HT1080 (cell line): ENCODE measurements around the gene HRH3. TPM values are rescaled to one million over a fixed set of nuclear protein-coding genes. Genes with fewer than 3 reads are reported as not detected.

Source experiments
- DNase-seq: peaks from one replicate; pipeline ENCODE4 v3.0.0-alpha.2; 2015; ENCODE audit warnings: low read depth
- total RNA-seq: library from RNA; depleted of rRNA; stranded (reverse); fragments of >200 nt; shearing (Covaris generic); gene quantifications from 2 replicates; pipeline ENCODE4 v1.2.3, GENCODE V29; 2014

The HRH3 gene
- total RNA-seq, 1 experiment from 2014 or later, result not detected

DNA sequence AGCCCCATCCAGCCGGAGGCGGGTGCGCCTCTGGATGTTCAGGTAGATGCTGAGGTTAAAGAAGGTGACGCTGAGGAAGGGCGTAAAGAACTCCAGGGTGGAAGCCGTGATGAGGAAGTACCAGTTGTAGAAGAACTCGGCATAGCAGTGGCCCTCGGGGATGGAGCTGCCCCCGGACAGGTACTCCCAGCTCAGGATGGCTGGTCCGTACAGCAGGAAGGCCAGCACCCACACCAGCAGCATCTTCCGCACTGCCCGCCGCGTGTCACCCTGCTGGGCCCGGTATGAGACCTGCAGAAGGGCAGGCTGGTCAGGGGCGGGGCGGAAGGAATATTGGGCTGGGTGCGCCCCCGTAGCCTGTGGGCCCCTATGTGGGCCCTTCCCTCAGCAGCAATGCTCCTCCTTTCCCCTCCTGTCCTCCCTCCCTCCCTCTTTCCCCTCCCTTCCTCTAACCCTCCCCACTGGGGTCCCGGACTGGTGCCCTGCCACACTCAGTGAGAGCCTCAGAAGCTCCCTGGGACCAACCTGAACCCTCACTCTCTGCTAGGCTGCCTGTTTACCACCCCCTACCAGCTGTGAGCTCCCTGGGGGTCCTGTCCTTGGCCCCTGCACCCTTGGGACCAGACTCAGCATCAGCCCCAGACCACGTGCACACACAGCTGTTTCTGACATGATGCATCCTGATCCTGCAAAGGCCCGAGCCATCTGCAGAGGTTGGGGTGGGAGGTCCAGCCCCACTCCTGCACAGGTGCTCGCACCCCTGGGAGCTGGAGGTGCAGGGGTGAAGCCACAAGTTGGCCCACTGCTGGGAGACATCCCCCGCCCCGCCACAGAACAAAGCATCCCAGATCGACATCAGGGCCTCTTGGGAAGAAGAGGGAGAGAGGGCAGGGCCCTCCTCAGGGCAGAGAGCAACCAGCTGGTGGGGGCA is 3.2 kb downstream of the HRH3 start:
- no peak for DNase-seq

DNA sequence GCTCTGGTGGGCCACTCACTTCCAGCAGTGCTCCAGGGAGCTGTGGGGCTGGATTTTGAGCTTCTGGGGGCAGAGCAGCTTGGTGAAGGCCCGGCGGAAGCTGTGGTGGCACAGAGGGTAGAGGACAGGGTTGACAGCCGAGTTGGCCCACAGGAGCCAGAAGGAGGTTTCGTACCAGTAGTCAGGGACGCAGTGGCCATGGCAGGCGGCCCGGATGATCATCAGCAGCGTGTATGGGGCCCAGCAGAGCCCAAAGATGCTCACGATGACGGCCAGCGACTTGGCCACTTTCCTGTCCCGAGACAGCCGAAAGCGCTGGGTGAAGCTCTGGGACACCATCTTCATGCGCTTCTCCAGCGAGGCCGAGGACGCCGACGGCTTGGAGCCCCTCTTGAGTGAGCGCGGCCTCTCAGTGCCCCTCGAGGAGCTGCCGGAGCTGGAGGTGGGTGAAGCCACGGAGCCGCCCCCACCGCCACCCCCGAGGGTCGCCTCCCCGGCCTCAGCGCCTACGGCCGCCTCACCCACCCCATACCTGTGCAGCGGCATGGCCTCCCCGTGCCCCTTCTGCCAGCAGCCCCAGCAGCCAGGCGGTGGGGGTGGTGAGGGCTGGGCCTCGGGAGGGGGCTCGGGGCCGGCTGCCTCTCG is 4.0 kb downstream of the HRH3 start:
- no peak for DNase-seq

- no peak for DNase-seq
Observed at GRCh38 chr20:62215020-62215990, 4.8 kb downstream of the HRH3 start.

GRCh38 chr20:62214067-62214466 is 6.0 kb downstream of the HRH3 start:
- DNase-seq, result no peak

DNA sequence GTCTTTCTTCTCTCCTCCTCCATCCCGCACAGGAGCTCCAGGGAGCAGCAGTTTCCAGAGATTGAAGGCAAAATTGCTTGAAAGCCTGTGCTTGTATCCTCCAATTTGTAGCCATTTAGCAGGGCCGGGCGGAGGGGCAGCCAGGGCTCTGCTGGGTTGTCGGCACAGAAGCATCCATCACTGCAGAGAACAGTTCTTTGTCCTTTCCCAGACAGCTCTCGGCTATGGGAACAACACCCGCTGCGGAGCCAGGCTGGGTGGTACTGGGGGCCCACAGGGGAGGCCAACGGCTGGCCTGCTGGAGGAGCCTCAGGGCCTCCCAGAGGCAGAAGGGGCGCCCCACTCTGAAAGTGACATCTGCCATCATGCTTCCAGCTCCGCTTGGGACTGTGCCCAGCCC is 7.8 kb downstream of the HRH3 start:
- no peak for DNase-seq

- DNase-seq, result no peak
Observed at GRCh38 chr20:62211769-62212288, 8.2 kb downstream of the HRH3 start.

- no peak for DNase-seq
Observed at GRCh38 chr20:62211216-62211615, 8.9 kb downstream of the HRH3 start.

GRCh38 chr20:62210496-62210855 is 9.6 kb downstream of the HRH3 start:
- DNase-seq, result no peak

DNA sequence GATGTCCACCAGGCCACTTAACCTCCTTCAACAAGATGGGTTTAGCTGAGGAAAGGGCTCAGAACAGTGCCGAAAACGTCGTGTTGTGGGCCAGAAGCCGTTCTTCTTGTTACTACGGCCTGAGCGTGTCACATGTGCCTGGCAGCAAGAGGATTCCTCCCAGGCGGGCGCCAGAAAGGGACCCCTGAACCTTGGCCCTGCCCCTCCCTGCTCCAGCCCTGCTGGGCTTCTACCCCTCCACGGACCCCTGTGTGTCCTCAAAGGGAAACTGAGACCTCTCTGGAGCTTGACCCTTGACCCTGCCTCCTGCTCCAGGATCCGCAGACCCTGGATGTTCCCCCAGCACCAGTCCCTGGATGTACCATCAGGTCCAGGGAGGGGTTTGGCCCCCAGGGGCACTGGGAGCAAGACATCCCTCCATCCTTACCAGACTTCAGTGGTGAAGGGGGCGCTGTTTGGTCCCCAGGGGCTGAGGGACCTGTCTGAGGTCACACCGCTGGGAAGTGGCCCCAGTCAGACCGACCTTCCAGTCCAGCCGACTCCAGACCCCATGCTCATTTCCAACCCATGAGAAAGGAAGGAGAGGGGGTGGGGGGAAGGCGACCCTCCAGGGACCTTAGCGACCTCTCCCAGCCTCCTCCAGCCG is 10.1 kb downstream of the HRH3 start:
- no peak for DNase-seq

DNA sequence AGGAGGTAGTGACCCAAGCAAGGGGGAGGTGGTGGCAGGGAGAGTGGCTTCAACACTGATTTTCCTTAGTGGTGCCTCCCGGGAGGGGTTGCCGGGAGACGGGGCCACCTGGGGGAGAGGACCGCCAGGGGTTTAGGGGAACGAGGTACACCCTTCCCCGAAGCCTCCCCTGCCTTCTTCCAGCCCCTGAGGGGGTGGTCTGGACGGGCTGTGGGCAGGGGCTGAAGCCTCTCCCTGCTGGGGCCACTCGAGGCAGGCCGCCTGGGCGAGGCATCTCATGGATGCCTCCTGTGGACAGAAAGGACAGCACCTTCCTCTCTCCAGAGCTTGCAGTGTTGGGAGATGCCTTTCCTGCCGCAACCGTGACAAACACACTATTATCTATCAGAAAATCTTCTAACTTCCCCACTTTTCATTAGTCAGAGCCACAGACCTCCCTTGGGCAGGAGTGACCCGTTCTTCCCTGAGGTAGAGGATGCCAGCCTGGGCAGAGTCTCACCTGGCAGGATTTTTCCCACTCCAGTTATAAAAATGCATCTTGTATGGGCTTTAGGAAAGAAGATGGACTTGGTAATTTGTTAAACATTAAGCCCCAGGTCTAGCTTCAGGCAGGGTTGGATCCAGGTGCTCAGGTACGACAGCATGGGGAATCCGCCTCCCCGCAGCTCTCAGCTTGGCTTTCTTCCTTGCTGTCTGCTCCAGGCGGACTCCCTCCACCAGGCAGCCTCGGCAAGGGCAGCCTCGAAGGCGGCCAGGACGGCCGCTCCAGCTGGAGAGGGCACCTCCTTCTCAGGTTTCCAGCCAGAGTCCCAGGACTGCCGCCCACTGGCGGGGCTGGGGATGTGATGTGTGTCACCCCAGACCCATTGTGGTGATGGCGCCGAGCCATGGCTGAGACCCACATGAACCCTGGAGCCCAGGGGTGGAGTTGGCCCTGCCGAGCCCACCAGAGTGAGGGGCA is 11.0 kb downstream of the HRH3 start:
- peak; percentile 27 for DNase-seq

DNA sequence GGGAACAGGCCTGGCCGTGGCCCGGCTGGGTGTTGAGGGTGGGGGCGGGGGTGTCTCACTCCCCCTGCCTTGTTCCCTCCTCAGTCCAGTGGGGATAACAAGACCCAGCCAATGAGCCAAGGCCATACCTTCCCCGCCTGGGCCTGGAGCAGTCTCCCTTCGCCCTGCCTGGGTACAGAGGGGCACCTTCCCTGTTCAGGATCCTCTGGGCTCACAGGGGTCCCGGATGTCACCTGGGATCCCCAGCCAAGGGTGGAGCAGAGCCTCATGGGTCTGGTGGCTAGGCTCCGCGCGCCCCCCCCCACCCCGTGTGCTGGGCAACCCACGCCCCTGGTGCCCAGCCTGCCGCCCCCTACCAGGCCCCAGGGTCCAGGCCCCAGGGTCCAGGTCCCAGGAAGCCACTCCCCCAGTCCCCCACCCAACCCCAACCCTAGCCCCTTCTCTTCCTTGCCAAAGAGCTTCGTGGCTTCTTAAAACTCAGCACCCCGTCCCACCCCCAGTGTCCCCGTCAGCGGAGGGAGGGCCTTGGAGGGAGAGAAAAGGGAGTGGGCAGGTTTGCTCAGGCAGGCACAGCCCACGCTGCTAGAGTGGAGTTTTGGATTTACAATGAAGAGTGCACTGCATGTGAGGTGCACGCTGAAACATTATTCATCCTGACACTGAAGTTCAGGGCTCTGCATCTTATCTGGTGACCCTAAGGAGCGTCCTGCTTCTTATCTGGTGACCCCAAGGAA is 11.8 kb downstream of the HRH3 start:
- DNase-seq, result no peak

DNA sequence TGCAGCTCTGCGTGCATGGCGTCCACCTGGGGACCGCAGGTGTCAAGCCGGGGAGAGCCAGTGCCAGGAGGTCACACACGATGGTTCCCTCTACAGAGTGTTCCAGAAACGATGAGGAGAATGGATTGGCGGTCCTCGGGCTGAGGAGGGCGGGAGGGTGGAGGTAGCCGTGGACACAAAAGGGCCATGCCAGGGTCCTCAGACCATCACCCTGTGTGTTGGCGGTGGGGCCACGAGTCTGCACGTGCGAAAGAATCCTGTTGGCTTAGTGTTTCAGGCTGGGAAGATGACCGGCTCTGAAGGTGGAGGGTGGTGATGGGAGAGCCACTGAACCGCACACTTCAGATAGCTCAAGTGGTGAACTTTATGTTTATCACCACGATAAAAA is 13.7 kb downstream of the HRH3 start:
- no peak for DNase-seq

DNA sequence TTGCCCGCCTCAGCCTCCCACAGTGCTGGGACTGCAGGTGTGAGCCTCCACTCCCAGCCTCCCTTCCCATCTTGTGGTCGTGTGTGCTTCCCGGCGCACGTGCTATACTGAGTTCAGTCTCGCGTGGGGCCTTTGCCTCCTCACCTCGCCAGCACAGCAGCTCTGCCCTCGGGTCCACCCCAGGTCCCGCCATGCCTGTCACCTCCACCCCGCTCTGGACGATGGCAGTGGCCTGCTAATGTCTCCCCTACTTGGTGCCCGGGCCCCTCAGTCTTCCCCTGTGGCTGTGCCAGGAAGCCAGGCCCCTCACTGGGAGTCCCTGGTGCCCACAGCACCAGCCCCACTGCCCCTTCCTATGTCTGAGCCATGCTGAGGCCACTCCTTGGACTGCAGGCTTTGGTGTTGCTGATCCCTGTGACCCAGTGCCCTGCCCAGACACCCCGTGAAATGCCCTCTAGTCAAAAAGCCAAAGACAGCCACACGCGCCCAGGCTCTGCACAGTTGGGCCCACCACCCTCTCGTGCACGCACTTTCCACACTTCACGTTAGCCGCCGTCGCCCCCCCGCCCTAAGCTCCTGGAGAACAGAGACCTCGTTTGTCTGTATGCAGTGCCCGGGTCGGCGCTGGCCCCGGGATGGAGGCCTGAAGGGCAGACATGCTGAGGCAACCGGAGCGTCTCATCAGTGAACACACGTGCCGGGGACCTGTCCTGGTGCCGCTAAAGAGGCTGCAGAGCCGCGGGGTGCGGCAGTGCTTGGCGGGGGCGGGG is 14.3 kb downstream of the HRH3 start:
- no peak for DNase-seq

GRCh38 chr20:62203378-62204030 is 16.6 kb downstream of the HRH3 start:
- no peak for DNase-seq

- no peak for DNase-seq
Observed at GRCh38 chr20:62202676-62203377, 17.3 kb downstream of the HRH3 start.

DNA sequence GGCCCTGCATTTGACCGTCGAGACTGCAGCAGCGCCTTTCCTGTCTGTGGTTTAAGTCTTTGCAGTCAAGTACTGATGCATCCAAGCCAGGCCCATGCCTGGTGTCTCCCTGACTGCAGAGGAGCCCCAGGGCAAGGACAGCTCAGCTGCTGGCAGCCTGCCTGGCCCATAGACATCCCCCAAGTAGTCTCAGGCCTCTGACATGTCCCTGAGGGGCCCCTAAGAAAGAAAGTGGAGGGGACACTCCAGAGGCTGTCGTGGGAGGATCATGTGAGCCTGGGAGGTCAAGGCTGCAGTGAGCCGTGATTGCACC is 18.0 kb downstream of the HRH3 start:
- DNase-seq, result no peak
